ENCODE data around the gene ZSWIM3.

DNA sequence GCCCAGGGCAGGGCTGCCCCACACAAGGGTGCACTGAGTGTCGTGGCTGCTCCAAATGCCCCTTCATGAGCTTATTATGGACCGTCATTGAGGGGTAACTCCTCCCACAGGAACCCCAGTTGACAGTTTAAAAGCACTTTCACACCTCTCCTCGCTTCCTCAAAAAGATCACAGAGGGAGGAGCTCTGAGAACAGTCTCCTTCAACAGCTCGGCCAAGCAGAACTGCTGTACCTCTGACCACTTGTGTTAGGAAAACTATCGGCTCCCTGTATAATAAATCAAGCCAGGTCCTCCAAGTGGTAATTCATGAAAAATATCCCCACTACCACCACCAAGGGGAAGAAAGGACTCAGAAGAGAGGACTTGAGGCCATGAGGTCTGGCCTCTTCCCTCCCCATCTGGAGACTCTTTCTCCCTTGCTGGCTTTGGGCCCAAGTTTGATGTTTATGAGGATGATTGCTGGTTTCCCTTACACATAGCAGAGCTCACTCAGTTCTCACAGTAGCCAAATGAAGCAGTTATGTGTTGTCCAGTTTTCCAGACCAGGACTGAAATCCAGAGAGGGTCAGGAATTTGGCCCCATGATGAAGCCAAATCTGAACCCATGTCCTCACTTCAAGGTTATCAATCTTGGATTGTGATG, 15.1 kb upstream of the ZSWIM3 start:
- TF ChIP-seq, protein P1, sequence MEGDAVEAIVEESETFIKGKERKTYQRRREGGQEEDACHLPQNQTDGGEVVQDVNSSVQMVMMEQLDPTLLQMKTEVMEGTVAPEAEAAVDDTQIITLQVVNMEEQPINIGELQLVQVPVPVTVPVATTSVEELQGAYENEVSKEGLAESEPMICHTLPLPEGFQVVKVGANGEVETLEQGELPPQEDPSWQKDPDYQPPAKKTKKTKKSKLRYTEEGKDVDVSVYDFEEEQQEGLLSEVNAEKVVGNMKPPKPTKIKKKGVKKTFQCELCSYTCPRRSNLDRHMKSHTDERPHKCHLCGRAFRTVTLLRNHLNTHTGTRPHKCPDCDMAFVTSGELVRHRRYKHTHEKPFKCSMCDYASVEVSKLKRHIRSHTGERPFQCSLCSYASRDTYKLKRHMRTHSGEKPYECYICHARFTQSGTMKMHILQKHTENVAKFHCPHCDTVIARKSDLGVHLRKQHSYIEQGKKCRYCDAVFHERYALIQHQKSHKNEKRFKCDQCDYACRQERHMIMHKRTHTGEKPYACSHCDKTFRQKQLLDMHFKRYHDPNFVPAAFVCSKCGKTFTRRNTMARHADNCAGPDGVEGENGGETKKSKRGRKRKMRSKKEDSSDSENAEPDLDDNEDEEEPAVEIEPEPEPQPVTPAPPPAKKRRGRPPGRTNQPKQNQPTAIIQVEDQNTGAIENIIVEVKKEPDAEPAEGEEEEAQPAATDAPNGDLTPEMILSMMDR (IDR thresholded peaks at IDR 0.05; ENCODE audit: low read length): no peak
- no peak for TF ChIP-seq EZH2 (optimal IDR thresholded peaks at IDR 0.05; ENCODE audit: low read depth, low read length)
